ENCODE results near the gene DUSP12.

- no peak for TF ChIP-seq ATF1 (CRISPR knock-in tag; IDR thresholded peaks at IDR 0.05)
- TF ChIP-seq FOXP4 (CRISPR knock-in tag; IDR thresholded peaks at IDR 0.05) = no peak
- TF ChIP-seq CTCF (IDR thresholded peaks at IDR 0.05) = no peak
- TF ChIP-seq, protein P1, sequence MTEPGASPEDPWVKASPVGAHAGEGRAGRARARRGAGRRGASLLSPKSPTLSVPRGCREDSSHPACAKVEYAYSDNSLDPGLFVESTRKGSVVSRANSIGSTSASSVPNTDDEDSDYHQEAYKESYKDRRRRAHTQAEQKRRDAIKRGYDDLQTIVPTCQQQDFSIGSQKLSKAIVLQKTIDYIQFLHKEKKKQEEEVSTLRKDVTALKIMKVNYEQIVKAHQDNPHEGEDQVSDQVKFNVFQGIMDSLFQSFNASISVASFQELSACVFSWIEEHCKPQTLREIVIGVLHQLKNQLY (CRISPR knock-in tag; IDR thresholded peaks at IDR 0.05) = no peak
- TF ChIP-seq TCF7 (CRISPR knock-in tag; IDR thresholded peaks at IDR 0.05; ENCODE audit: low read depth) = no peak
- TF ChIP-seq, protein P2, sequence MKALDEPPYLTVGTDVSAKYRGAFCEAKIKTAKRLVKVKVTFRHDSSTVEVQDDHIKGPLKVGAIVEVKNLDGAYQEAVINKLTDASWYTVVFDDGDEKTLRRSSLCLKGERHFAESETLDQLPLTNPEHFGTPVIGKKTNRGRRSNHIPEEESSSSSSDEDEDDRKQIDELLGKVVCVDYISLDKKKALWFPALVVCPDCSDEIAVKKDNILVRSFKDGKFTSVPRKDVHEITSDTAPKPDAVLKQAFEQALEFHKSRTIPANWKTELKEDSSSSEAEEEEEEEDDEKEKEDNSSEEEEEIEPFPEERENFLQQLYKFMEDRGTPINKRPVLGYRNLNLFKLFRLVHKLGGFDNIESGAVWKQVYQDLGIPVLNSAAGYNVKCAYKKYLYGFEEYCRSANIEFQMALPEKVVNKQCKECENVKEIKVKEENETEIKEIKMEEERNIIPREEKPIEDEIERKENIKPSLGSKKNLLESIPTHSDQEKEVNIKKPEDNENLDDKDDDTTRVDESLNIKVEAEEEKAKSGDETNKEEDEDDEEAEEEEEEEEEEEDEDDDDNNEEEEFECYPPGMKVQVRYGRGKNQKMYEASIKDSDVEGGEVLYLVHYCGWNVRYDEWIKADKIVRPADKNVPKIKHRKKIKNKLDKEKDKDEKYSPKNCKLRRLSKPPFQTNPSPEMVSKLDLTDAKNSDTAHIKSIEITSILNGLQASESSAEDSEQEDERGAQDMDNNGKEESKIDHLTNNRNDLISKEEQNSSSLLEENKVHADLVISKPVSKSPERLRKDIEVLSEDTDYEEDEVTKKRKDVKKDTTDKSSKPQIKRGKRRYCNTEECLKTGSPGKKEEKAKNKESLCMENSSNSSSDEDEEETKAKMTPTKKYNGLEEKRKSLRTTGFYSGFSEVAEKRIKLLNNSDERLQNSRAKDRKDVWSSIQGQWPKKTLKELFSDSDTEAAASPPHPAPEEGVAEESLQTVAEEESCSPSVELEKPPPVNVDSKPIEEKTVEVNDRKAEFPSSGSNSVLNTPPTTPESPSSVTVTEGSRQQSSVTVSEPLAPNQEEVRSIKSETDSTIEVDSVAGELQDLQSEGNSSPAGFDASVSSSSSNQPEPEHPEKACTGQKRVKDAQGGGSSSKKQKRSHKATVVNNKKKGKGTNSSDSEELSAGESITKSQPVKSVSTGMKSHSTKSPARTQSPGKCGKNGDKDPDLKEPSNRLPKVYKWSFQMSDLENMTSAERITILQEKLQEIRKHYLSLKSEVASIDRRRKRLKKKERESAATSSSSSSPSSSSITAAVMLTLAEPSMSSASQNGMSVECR (CRISPR knock-in tag; IDR thresholded peaks at IDR 0.05; ENCODE audit: borderline replicate concordance) = no peak
- TF ChIP-seq NR1H2 (CRISPR knock-in tag; IDR thresholded peaks at IDR 0.05) = no peak
- no peak for TF ChIP-seq RELA (CRISPR knock-in tag; IDR thresholded peaks at IDR 0.05; ENCODE audit: borderline replicate concordance)
- TF ChIP-seq ELF4 (CRISPR knock-in tag; IDR thresholded peaks at IDR 0.05; ENCODE audit: low read depth) = no peak
Observed at GRCh38 chr1:161736335-161736969, 13.1 kb upstream of the DUSP12 start.
